GM21786 (cell line): Measurements from ENCODE around the gene PCSK5.
A peak's percentile ranks its signal among the peaks of the same experiment; 100 is the strongest.
"Not testable (repeated sequence)": the region's sequence is repeated elsewhere in the genome, so short reads cannot be mapped to it uniquely, and the experiment has no call there.

Experiments
- ATAC-seq: cut with Tn5 transposase; IDR thresholded peaks from one replicate; pipeline ENCODE4 v1.9.1; 2021; ENCODE audit not compliant: unreplicated experiment

PCSK5 gene

GRCh38 chr9:75890472-75891276 lies at the start of gene PCSK5:
TSS of gene PCSK5 (plus strand) at chr9:75890673. CDS start at chr9:75891182, 509 bp downstream.
- ATAC-seq = peak; percentile 77

- no peak for ATAC-seq
Measured at GRCh38 chr9:75844321-75844720, 46.2 kb upstream of the PCSK5 start.

GRCh38 chr9:75845806-75846205 lies 44.7 kb upstream of the PCSK5 start:
- no peak for ATAC-seq

- ATAC-seq = no peak
Measured at GRCh38 chr9:75847085-75847484, 43.4 kb upstream of the PCSK5 start.

GRCh38 chr9:75850459-75851200 lies 39.8 kb upstream of the PCSK5 start:
- no peak for ATAC-seq

GRCh38 chr9:75851917-75852316 lies 38.6 kb upstream of the PCSK5 start:
- ATAC-seq = no peak

- no peak for ATAC-seq
Measured at GRCh38 chr9:75852746-75853145, 37.7 kb upstream of the PCSK5 start.

- no peak for ATAC-seq
Measured at GRCh38 chr9:75855509-75855908, 35.0 kb upstream of the PCSK5 start.

GRCh38 chr9:75858497-75859092 lies 31.9 kb upstream of the PCSK5 start:
- ATAC-seq = peak; percentile 59

- no peak for ATAC-seq
Measured at GRCh38 chr9:75864266-75864665, 26.2 kb upstream of the PCSK5 start.

- ATAC-seq = peak; percentile 60
Measured at GRCh38 chr9:75866273-75866871, 24.1 kb upstream of the PCSK5 start.

- ATAC-seq = not testable (repeated sequence)
Measured at GRCh38 chr9:75868526-75868925, 21.9 kb upstream of the PCSK5 start.

GRCh38 chr9:75869236-75869635 lies 21.2 kb upstream of the PCSK5 start:
- no peak for ATAC-seq

GRCh38 chr9:75870450-75870849 lies 20.0 kb upstream of the PCSK5 start:
- no peak for ATAC-seq

GRCh38 chr9:75871624-75872023 lies 18.8 kb upstream of the PCSK5 start:
- ATAC-seq = no peak

GRCh38 chr9:75873712-75874111 lies 16.8 kb upstream of the PCSK5 start:
- no peak for ATAC-seq

GRCh38 chr9:75876999-75877640 lies 13.4 kb upstream of the PCSK5 start:
- no peak for ATAC-seq

GRCh38 chr9:75878488-75878860 lies 12.0 kb upstream of the PCSK5 start:
- no peak for ATAC-seq

- ATAC-seq = no peak
Measured at GRCh38 chr9:75880618-75881017, 9.9 kb upstream of the PCSK5 start.

- ATAC-seq = no peak
Measured at GRCh38 chr9:75881761-75882160, 8.7 kb upstream of the PCSK5 start.

GRCh38 chr9:75885652-75886051 lies 4.8 kb upstream of the PCSK5 start:
- no peak for ATAC-seq
